Measurements from ENCODE around the gene TPRN. TPM values are rescaled to one million over a fixed set of nuclear protein-coding genes. Genes with fewer than 3 reads are reported as not detected.

The TPRN gene
- total and polyA plus RNA-seq, 2 experiments from 2014 or later, result 6.4 to 29.2 TPM

GRCh38 chr9:137179761-137180160 is 20.8 kb downstream of the TPRN start:
- no peak overlapping the region for H3K4me2 ChIP-seq
- no peaks in the 10 kb centered on the region for H3K79me2 ChIP-seq (replicated peaks; ENCODE audit: insufficient read depth)
- no peak overlapping the region for H3K4me3 Mint-ChIP-seq
- no peaks in the 10 kb centered on the region for H3K9me2 ChIP-seq (ENCODE audit: insufficient read depth)
- H3K27ac Mint-ChIP-seq, result no peak overlapping the region
- H3K36me3 ChIP-seq (ENCODE audit: insufficient read depth), result no peaks in the 10 kb centered on the region
- H2AFZ ChIP-seq, result no peak overlapping the region
- ATAC-seq (no peak), DNase-seq (ENCODE audit: low spot score) (no peak)
- no peak overlapping the region for H3K27ac ChIP-seq (ENCODE audit: low read depth)
- peaks cover 4% of the 10 kb centered on the region for H3K27me3 Mint-ChIP-seq (ENCODE audit: insufficient read depth, low read depth, poor library complexity)
- TF ChIP-seq CTCF (conservative IDR thresholded peaks at IDR 0.05; ENCODE audit: low read depth in 2 of 2) (no peak), EZH2phosphoT487 (IDR thresholded peaks at IDR 0.05; ENCODE audit: unreplicated experiment) (no peak), ZNF114 (CRISPR knock-in tag; IDR thresholded peaks at IDR 0.05) (no peak), ZNF331 (CRISPR knock-in tag; IDR thresholded peaks at IDR 0.05; ENCODE audit: low read depth) (no peak), CREB1 (CRISPR knock-in tag; IDR thresholded peaks at IDR 0.05; ENCODE audit: low read depth) (no peak), POLR2AphosphoS5 (IDR thresholded peaks at IDR 0.05; ENCODE audit: low read depth) (no peak), STAT1 (IDR thresholded peaks at IDR 0.05; ENCODE audit: unreplicated experiment) (no peak), JUNB (IDR thresholded peaks at IDR 0.05; ENCODE audit: unreplicated experiment) (no peak), NANOG (IDR thresholded peaks at IDR 0.05; ENCODE audit: borderline replicate concordance) (no peak), EZH2 (IDR thresholded peaks at IDR 0.05; ENCODE audit: low read depth, unreplicated experiment) (no peak)
- TF ChIP-seq, protein P1, sequence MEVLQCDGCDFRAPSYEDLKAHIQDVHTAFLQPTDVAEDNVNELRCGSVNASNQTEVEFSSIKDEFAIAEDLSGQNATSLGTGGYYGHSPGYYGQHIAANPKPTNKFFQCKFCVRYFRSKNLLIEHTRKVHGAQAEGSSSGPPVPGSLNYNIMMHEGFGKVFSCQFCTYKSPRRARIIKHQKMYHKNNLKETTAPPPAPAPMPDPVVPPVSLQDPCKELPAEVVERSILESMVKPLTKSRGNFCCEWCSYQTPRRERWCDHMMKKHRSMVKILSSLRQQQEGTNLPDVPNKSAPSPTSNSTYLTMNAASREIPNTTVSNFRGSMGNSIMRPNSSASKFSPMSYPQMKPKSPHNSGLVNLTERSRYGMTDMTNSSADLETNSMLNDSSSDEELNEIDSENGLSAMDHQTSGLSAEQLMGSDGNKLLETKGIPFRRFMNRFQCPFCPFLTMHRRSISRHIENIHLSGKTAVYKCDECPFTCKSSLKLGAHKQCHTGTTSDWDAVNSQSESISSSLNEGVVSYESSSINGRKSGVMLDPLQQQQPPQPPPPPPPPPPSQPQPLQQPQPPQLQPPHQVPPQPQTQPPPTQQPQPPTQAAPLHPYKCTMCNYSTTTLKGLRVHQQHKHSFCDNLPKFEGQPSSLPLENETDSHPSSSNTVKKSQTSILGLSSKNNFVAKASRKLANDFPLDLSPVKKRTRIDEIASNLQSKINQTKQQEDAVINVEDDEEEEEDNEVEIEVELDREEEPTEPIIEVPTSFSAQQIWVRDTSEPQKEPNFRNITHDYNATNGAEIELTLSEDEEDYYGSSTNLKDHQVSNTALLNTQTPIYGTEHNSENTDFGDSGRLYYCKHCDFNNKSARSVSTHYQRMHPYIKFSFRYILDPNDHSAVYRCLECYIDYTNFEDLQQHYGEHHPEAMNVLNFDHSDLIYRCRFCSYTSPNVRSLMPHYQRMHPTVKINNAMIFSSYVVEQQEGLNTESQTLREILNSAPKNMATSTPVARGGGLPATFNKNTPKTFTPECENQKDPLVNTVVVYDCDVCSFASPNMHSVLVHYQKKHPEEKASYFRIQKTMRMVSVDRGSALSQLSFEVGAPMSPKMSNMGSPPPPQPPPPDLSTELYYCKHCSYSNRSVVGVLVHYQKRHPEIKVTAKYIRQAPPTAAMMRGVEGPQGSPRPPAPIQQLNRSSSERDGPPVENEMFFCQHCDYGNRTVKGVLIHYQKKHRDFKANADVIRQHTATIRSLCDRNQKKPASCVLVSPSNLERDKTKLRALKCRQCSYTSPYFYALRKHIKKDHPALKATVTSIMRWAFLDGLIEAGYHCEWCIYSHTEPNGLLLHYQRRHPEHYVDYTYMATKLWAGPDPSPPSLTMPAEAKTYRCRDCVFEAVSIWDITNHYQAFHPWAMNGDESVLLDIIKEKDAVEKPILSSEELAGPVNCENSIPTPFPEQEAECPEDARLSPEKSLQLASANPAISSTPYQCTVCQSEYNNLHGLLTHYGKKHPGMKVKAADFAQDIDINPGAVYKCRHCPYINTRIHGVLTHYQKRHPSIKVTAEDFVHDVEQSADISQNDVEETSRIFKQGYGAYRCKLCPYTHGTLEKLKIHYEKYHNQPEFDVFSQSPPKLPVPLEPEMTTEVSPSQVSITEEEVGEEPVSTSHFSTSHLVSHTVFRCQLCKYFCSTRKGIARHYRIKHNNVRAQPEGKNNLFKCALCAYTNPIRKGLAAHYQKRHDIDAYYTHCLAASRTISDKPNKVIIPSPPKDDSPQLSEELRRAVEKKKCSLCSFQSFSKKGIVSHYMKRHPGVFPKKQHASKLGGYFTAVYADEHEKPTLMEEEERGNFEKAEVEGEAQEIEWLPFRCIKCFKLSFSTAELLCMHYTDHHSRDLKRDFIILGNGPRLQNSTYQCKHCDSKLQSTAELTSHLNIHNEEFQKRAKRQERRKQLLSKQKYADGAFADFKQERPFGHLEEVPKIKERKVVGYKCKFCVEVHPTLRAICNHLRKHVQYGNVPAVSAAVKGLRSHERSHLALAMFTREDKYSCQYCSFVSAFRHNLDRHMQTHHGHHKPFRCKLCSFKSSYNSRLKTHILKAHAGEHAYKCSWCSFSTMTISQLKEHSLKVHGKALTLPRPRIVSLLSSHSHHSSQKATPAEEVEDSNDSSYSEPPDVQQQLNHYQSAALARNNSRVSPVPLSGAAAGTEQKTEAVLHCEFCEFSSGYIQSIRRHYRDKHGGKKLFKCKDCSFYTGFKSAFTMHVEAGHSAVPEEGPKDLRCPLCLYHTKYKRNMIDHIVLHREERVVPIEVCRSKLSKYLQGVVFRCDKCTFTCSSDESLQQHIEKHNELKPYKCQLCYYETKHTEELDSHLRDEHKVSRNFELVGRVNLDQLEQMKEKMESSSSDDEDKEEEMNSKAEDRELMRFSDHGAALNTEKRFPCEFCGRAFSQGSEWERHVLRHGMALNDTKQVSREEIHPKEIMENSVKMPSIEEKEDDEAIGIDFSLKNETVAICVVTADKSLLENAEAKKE (CRISPR knock-in tag; IDR thresholded peaks at IDR 0.05), result no peak
- TF ChIP-seq, protein P2, sequence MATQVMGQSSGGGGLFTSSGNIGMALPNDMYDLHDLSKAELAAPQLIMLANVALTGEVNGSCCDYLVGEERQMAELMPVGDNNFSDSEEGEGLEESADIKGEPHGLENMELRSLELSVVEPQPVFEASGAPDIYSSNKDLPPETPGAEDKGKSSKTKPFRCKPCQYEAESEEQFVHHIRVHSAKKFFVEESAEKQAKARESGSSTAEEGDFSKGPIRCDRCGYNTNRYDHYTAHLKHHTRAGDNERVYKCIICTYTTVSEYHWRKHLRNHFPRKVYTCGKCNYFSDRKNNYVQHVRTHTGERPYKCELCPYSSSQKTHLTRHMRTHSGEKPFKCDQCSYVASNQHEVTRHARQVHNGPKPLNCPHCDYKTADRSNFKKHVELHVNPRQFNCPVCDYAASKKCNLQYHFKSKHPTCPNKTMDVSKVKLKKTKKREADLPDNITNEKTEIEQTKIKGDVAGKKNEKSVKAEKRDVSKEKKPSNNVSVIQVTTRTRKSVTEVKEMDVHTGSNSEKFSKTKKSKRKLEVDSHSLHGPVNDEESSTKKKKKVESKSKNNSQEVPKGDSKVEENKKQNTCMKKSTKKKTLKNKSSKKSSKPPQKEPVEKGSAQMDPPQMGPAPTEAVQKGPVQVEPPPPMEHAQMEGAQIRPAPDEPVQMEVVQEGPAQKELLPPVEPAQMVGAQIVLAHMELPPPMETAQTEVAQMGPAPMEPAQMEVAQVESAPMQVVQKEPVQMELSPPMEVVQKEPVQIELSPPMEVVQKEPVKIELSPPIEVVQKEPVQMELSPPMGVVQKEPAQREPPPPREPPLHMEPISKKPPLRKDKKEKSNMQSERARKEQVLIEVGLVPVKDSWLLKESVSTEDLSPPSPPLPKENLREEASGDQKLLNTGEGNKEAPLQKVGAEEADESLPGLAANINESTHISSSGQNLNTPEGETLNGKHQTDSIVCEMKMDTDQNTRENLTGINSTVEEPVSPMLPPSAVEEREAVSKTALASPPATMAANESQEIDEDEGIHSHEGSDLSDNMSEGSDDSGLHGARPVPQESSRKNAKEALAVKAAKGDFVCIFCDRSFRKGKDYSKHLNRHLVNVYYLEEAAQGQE (IDR thresholded peaks at IDR 0.05; ENCODE audit: unreplicated experiment), result no peak
- TF ChIP-seq, protein P3, sequence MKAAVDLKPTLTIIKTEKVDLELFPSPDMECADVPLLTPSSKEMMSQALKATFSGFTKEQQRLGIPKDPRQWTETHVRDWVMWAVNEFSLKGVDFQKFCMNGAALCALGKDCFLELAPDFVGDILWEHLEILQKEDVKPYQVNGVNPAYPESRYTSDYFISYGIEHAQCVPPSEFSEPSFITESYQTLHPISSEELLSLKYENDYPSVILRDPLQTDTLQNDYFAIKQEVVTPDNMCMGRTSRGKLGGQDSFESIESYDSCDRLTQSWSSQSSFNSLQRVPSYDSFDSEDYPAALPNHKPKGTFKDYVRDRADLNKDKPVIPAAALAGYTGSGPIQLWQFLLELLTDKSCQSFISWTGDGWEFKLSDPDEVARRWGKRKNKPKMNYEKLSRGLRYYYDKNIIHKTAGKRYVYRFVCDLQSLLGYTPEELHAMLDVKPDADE (IDR thresholded peaks at IDR 0.05), result no peak
- H3K36me3 Mint-ChIP-seq (ENCODE audit: low read depth), result peaks cover 25% of the 10 kb centered on the region
- no peaks in the 10 kb centered on the region for H4K20me1 ChIP-seq (replicated peaks; ENCODE audit: insufficient read depth)
- no peaks in the 10 kb centered on the region for H3K9me3 Mint-ChIP-seq
- peaks cover 7% of the 10 kb centered on the region; the same call in 1 of the 2 replicates for H3F3A ChIP-seq (replicated peaks; ENCODE audit: low read depth)
- H3K4me3 ChIP-seq, result no peak overlapping the region
- no peaks in the 10 kb centered on the region for H3K4me1 ChIP-seq (ENCODE audit: insufficient read depth)
- no peaks in the 10 kb centered on the region; the same call in 1 of the 3 replicates for H3K4me1 Mint-ChIP-seq
- H3K27me3 ChIP-seq (ENCODE audit: insufficient read depth), result no peaks in the 10 kb centered on the region

All from GM23338 (cell line).